Measurements from ENCODE around the gene ROMO1. TPM values are rescaled to one million over a fixed set of nuclear protein-coding genes. Genes with fewer than 3 reads are reported as not detected.

ROMO1 gene
- total RNA-seq, 1 donor from 2014 or later = 210 TPM

DNA sequence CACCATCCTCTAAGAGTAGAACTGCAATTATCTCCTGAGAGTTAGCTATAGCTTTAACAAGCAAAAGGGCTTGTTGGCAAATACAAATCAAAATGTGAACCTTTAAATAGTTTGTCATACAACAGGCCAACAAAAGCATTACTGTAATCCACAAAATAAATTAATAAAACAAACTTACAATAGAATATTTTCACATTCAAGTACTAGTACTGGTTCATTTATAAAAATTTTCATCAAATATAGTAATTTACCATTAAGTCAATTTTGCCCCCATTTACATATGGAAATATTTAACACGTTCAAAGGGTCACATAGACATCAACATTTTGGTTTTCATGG, 33.4 kb downstream of the ROMO1 start:
- intact Hi-C loops (cut with micrococcal nuclease) = loop anchor here (10.0 kb wide), 1 partner anchor 152 kb away; no protein-coding TSS in a partner anchor

DNA sequence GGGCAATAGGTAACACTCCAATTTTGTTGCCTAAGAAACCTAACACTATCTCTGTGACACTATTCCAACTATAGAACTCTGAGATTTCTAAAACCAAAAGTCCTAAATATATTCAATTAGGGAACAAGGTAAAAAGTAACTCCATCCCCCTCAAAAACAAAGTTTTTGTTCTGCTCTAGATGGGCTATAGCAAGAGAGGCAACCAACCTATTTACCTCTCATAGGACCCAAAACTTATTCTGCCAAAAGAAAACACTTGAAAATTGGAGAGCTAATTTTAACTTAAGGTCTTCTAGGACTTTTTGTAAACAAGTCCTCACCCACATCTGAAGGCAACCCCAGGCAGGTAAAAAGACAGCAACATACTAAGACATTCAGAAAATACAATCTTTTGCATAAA, 35.2 kb downstream of the ROMO1 start:
- Histone ChIP-seq H3K4me1 (peaks cover 100% of the 10 kb centered on the region), H3K36me3 (peaks cover 100% of the 10 kb centered on the region), H3K27ac (replicated peaks) (no peak overlapping the region), H3K27me3 (ENCODE audit: low read depth) (no peaks in the 10 kb centered on the region), H3K9me3 (replicated peaks) (no peaks in the 10 kb centered on the region), H3K4me3 (peak overlapping the region; percentile 31)
- intact Hi-C loops (cut with micrococcal nuclease) = loop anchor here (10.0 kb wide), 1 partner anchor 150 kb away; no protein-coding TSS in a partner anchor
- TF ChIP-seq, protein P1, sequence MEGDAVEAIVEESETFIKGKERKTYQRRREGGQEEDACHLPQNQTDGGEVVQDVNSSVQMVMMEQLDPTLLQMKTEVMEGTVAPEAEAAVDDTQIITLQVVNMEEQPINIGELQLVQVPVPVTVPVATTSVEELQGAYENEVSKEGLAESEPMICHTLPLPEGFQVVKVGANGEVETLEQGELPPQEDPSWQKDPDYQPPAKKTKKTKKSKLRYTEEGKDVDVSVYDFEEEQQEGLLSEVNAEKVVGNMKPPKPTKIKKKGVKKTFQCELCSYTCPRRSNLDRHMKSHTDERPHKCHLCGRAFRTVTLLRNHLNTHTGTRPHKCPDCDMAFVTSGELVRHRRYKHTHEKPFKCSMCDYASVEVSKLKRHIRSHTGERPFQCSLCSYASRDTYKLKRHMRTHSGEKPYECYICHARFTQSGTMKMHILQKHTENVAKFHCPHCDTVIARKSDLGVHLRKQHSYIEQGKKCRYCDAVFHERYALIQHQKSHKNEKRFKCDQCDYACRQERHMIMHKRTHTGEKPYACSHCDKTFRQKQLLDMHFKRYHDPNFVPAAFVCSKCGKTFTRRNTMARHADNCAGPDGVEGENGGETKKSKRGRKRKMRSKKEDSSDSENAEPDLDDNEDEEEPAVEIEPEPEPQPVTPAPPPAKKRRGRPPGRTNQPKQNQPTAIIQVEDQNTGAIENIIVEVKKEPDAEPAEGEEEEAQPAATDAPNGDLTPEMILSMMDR (IDR thresholded peaks at IDR 0.05; ENCODE audit: borderline replicate concordance) = no peak
- DNase-seq = no peak

More for the DNA sequence above, 33.4 kb downstream of the ROMO1 start:
- Histone ChIP-seq H3K4me3 (peak overlapping the region; percentile 8), H3K36me3 (peaks cover 100% of the 10 kb centered on the region), H3K9me3 (replicated peaks) (no peaks in the 10 kb centered on the region), H3K4me1 (peaks cover 94% of the 10 kb centered on the region), H3K27ac (replicated peaks) (no peak overlapping the region), H3K27me3 (ENCODE audit: low read depth) (no peaks in the 10 kb centered on the region)
- DNase-seq = no peak
- TF ChIP-seq, protein P1 (IDR thresholded peaks at IDR 0.05; ENCODE audit: borderline replicate concordance) = no peak

DNA sequence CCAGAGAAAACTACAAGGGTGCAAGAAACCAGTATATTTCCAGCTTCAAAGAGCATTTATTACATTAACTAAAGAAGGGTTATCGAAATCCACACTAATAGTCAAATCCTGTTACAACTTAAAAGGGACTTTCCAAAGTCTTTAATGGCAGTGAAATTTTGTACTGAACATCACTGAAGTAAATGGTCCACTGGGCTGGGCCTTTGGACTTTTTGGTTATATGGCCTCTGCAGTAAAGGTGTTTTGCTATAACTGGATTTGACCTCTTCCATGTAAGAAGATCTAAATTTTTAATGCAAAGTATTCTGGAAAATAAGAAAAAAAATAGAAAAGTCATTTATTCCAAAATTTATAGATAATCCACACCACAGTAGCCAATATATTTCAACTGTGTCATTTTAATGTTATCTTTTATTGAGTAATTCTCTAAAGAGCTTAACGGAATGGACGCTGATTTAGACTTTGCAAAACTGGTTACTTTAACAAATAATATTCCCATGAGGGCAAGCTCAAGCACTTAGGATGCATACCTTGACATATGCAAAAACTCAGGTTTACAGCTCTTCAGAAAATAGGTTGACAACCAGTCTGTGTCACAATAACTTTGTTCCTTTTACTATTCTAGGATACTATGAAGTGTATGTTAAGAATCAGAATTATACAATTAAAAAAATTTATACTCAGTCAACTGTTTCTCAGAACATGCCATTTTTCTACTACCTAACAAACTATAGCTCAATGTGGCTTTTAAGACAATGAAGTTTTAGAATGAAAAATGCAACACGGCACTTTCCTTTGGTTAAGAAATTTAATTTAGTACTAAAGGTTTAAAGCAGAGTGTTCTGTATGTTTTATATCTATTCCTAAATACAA, 35.8 kb downstream of the ROMO1 start:
- TF ChIP-seq, protein P1 (IDR thresholded peaks at IDR 0.05; ENCODE audit: borderline replicate concordance) = no peak
- DNase-seq = no peak
- Histone ChIP-seq H3K4me3 (peak overlapping the region; percentile 31), H3K9me3 (replicated peaks) (no peaks in the 10 kb centered on the region), H3K27me3 (ENCODE audit: low read depth) (no peaks in the 10 kb centered on the region), H3K4me1 (peaks cover 100% of the 10 kb centered on the region), H3K27ac (replicated peaks) (no peak overlapping the region), H3K36me3 (peaks cover 100% of the 10 kb centered on the region)
- intact Hi-C loops (cut with micrococcal nuclease) = loop anchor here (10.0 kb wide), 1 partner anchor 150 kb away; no protein-coding TSS in a partner anchor

DNA sequence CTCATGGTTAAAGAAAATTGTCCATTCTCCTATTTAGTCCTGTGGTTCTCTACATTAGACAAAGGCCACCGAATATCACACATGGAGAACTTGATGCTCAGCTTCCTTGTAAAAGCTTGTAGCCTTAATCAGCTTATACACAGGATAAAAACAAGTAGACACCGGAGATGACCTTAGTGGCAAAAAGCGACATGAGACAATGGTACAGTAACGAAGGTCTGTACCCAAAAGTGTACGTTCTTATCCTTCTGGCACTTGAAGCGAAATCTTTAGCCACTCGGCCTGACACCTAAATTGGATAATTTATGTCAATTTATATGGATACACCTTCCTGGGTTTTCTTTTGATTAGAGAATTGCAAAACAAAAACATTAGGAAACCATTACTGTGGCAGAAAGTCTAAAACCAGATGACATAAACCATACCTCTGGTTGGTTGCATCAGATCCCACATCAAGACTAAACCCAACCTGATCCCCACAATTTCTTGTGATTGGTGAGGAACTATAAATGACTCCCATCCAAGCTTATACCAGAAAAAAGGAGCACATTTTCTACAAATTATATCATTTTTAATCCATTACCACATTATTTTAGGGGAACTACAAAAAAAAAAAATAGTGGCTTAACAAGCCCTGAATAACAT, 36.7 kb downstream of the ROMO1 start:
- no peak overlapping the region for H3K27ac ChIP-seq (replicated peaks)
- H3K4me1 ChIP-seq = peaks cover 100% of the 10 kb centered on the region
- no peaks in the 10 kb centered on the region for H3K9me3 ChIP-seq (replicated peaks)
- intact Hi-C loops (cut with micrococcal nuclease) = loop anchor here (10.0 kb wide), 1 partner anchor 149 kb away; no protein-coding TSS in a partner anchor
- peak overlapping the region; percentile 31 for H3K4me3 ChIP-seq
- H3K27me3 ChIP-seq (ENCODE audit: low read depth) = no peaks in the 10 kb centered on the region
- DNase-seq = no peak
- TF ChIP-seq, protein P1 (IDR thresholded peaks at IDR 0.05; ENCODE audit: borderline replicate concordance) = no peak
- peaks cover 98% of the 10 kb centered on the region for H3K36me3 ChIP-seq

DNA sequence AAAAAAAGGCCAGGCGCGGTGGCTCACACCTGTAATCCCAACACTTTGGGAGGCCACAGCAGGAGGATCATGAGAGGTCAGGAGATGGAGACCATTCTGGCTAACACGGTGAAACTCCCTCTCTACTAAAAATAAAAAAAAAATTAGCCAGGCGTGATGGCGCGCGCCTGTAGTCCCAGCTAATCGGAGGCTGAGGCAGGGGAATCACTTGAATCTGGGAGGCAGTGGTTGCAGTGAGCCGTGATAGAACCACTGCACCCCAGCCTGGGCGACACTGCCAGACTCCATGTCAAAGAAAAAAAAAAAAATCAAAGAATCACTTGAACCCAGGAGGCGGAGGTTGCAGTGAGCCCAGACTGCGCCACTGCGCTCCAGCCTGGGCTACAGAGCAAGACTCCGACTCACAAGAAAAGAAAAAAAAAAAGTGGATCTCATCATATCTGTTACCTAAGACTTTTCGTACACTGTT, 38.7 kb downstream of the ROMO1 start:
- Histone ChIP-seq H3K27me3 (ENCODE audit: low read depth) (no peaks in the 10 kb centered on the region), H3K27ac (replicated peaks) (no peak overlapping the region), H3K4me3 (peak overlapping the region; percentile 93), H3K9me3 (replicated peaks) (no peaks in the 10 kb centered on the region), H3K4me1 (peaks cover 96% of the 10 kb centered on the region), H3K36me3 (peaks cover 78% of the 10 kb centered on the region)
- intact Hi-C loops (cut with micrococcal nuclease) = loop anchor here (10.0 kb wide), 1 partner anchor 147 kb away; no protein-coding TSS in a partner anchor
- DNase-seq = no peak
- TF ChIP-seq, protein P1 (IDR thresholded peaks at IDR 0.05; ENCODE audit: borderline replicate concordance) = no peak
